GM19240 (cell line): ENCODE results near the gene UBXN6.

Source experiments
- DNase-seq: peaks from one replicate; pipeline ENCODE4 v3.0.0; 2011; ENCODE audit warnings: low spot score; ENCODE audit not compliant: insufficient read length

Gene UBXN6

DNA sequence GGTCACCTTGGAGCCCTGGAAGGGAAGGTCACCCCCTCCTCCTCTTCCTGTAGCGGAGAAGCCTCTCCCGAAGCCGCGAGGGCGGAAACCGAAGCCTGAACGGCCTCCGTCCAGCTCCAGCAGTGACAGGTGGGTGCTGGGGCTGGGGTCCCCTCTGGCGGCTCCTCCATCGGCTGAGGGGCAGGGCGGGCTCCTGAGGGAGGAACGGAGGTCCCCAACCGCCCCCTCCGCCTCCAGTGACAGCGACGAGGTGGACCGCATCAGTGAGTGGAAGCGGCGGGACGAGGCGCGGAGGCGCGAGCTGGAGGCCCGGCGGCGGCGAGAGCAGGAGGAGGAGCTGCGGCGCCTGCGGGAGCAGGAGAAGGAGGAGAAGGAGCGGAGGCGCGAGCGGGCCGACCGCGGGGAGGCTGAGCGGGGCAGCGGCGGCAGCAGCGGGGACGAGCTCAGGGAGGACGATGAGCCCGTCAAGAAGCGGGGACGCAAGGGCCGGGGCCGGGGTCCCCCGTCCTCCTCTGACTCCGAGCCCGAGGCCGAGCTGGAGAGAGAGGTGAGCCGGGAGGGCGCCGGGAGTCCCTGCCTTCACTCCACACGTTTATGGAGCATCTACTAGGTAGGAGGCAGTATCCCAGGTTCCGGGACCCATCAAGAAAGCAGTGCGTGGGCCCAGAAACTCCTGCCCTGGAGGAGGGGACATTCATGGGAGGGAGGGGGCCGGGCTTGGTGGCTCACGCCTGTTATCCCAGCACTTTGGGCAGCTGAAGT is 36.5 kb upstream of the UBXN6 start:
- no peak for DNase-seq

DNA sequence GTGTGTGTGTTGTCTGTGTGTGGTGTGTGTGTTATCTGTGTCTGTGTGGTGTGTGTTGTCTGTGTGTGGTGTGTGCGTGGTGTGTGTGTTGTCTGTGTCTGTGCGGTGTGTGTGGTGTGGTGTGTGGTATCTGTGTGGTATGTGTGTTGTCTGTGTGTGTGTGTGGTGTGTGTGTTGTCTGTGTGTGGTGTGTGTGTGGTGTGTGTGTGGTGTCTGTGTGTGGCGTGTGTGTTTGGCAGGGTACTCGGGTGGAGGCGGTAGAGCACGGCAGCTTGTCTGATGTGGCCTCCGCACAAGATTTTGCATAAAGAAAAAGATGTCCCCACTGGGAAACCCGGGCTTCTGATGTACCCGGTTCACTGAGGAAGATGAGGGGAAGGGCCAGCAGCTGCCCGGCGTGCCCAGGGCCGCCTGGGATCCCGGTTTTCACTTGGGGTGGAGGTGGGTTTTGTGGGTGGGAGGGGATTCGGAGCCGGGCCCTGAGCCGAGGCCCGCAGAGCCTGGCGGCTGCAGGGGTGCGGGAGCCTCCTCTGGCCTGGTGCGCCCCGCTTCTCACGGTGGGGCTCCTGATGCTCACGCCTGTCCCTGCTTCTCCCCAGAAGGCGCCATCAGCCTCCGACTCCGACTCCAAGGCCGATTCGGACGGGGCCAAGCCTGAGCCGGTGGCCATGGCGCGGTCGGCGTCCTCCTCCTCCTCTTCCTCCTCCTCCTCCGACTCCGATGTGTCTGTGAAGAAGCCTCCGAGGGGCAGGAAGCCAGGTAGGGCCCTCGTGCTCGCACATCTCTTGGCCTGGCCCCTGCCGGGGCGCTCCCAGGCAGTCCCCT is 35.7 kb upstream of the UBXN6 start:
- no peak for DNase-seq

DNA sequence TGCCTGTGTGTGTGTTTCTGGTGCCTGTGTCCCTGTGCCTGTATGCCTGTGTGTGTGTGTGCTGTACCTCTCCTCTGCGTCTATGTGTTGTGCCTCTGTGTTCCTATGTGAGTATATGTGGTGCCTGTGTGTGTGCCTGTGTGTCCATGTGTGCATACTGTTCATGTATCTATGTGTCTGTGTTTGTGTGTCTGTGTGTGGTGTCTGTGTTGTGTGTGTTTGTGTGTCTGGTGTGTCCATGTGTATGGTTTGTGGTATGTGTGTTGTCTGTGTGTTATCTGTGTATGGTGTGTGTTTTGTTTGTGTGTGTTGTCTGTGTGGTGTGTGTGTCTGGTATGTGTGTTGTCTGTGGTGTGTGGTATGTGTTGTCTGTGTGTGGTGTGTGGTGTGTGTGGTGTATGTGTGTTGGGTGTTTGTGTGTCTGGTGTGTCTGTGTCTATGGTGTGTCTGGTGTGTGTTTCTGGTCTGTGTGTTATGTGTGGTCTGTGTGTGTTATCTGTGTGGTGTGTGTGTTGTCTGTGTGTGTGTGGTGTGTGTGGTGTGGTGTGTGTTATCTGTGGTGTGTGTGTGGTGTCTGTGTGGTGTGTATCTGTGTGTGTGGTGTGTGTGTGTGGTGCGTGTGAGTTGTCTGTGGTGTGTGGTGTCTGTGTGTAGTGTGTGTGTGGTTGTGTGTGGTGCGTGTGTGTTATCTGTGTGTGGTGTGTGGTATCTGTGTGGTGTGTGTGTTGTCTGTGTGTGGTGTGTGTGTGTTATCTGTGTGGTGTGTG is 34.9 kb upstream of the UBXN6 start:
- DNase-seq = no peak

DNA sequence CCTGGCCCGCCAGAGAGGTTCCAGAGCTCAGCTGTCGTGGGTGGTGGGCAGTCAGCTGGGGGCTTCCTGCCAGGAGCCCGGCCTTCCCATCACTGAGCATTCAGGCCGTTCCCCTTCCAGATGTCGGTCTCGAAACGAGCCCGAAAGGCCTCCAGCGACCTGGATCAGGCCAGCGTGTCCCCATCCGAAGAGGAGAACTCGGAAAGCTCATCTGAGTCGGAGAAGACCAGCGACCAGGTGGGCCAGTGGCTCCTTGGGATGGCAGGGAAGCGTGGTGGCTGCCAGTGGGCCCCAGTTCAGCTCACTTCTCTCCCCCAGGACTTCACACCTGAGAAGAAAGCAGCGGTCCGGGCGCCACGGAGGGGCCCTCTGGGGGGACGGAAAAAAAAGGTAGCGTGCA is 33.9 kb upstream of the UBXN6 start:
- no peak for DNase-seq

DNA sequence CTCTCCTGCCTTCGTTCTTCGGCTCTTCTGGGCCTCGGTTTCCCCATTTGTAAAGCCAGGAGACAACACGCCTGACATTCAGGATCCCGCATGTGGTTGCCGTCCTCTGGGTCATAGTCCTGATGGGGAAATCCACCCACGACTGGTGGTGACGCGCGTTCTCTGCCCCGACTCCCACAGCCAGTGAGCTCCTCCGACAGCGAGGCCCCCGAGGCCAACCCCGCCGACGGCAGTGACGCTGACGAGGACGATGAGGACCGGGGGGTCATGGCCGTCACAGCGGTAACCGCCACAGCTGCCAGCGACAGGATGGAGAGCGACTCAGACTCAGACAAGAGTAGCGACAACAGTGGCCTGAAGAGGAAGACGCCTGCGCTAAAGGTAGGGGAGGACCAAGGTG is 30.9 kb upstream of the UBXN6 start:
- no peak for DNase-seq

DNA sequence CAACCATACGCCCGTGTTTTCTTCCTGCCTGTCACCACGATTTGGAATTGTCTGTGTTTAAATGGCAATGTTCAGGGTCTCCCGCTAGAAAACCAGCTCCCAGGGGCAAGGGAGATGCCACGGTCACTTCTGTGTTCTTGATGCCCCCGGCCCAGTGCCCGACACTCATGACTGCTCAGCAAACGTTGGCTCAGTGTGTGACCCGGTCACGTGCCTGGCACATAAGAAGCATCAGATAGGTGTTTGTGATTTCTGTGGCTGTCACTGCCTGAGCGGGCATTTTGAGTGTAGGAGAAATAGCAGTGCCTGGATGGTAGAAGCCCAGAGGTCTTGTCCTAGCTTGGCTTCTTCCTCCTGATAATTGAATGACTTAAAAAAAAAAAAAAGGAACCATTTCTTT is 30.0 kb upstream of the UBXN6 start:
- no peak for DNase-seq

DNA sequence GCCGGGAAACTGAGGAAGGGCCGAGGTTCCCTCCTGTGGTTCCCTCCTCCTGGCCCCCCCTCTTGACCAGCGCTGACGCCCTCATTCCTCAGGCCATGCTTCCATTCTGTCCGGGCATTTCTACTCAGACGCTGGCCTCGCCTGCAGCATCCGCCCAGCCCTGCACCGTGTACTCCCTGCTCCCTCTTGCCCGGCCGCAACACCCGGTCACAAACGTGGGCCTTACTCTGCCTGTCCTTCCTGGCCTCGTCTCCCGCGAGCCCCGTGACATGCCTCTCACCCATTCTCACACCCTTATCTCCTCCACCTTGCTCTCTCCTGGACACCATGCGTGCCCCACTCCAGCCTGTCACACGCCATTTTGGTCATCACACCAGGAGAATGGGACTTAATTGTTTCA is 25.8 kb upstream of the UBXN6 start:
- no peak for DNase-seq

DNA sequence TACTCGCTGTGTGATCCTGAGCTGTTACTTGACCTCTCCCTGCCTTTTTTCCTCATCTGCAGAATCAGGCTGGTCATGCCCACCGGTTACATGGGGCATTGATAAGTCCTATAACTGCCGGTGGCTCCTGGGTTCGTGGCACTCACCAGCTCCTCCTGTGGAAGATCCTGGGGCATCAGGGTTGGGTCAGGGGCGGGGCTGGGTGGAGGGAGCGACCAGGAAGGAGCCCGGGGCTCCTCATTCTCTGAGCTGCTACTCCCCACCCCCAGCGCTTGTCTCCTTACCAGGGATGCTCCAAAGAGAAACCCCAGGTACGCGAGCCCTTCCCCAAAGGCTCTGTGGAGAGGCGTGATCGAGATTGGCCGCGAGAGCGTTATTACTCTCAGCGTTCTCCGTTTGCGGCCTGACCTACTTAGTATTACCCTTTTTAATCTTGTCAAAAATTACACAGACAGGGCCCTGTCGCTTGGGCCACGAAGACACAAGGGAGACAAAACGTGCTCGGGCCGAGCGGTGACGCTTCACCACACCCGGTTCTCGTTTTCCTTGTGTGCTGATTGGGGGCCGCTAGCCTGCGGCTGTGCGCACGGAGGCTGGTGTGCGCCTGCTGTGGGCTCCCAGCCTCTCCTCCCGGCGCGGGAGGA is 25.2 kb upstream of the UBXN6 start:
- DNase-seq = no peak

DNA sequence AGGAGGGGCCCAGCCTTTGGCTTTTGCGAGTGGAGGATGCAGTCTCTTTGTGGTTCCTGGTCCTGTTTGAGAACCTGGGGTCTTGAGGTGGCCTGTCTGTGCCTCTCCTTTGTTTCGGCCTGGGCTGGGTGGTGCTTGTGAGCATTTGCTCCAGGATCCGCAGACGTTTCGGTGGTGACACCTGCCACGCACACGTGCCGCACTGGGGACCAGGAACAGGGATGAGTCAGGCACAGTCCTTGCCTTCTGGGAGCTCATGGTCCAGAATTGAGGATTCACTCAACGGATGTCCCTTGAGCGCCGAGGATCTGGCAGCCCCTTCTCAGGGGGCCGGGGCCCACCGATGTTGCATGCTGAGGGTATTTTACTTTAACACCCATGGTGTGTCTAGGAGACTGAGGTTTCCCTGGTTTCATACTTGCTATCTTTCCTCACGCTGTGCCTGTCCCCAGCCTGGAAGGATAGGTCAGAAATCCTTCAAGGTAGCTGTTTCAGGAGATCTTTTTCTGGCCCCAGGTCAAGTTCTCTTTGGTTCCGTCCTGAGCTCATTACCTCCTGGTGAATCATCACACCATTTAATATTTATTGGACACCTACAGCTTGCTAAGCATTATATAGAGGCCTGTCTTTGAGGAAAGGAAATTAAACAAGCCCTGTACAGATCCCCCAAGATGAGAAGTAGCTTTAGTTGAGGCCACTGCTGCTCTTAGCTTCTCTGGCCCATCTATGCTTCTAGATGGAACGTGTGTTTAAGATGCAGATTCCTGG is 19.6 kb upstream of the UBXN6 start:
- no peak for DNase-seq

DNA sequence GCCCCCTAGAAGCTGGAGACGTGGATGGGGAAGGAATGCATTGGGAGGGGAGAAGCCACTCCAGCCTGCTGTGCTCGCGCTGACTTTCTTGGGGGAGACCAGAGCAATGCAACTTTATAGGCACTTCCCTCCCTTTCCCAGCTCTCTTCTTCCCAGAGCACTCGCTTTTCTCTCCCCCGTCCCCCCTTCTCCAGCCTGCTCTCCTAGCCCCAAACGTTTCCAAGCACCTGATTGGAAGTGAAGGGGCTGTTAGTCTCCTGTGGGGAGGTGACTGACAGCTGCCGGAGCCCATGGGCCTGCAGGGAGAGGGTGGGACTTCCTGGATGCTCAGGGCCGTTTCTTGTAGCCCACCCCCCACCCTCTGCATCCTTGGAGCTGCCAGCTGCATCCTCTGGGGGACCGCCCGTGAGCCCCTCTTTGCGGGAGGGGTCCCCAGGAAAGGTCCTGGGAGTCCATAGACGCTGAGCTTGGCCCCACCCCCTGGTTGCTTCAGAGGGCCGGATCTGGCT is 17.0 kb upstream of the UBXN6 start:
- DNase-seq = peak; percentile 61

DNA sequence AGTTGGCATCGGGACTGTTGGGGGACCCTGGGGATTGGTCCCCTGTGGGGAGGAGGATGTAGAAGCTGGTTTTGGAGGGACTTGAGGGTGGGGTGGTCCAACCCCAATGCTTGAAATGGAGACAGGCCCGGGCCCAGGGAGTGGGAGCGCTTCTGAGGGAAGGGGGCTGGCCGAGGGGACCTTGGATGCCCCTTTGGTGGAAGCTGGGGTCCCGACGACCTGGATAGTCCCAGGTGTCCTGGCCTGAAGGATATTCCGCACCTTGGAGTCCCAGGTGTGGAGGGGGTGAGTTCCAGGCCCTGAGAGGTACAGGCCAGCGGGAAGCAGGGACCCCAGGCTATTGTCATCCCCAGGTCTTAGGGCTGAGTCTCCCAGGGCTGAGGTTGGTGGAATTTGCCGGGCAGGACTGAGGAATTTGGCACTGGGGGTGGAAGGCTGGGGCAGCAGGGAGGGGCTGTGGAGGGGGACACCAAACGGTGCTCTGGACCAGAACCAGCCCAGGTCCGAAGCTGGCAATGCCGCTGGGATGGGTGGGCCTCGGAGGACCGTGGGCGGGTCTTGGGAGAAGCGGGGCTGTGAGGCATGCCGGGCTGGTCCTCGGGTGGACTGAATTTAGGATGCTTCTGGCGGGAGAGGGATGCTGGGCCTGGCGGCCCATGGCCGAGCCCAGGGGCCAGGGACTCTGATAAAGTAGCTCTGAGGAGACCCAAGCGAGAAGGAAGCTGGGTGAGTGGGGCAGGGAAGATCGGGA is 16.3 kb upstream of the UBXN6 start:
- DNase-seq = peak; percentile 1

DNA sequence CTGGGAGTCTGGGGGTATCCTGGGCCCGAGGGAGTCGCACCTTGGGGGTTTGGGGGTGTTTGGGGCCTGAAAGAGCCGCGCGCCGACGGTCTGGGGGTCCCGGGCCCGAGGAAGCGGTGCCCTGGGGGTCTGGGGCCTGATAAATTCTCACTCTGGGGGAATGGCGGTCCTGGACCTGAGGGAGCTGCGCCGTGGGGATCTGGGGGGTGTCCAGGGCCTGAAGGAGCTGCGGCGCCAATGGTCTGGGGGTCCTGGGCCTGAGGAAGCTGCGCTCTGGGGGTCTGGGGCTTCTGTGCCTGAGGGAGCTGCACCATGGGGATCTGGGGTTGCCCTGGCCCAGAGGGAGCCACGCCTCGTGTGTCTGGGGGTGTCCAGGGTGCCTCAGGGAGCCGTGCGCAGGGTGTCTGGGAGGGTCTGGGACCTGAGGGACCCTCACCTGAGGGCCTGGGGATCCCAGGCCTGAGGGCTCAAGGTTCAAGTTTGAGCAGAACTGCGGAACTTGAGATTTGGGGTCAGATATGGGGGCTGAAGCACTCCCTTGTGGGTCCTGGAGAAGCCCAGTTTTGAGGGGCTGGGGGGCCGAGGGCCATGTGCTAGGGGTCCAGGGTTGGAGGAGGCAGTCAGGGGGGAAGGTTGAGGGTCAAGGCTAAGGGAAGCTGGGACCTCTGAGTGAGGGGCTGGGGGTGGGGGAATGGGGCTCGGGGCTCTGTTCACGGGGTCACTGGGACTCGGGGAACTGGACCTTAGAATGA is 15.6 kb upstream of the UBXN6 start:
- DNase-seq = peak; percentile 0

DNA sequence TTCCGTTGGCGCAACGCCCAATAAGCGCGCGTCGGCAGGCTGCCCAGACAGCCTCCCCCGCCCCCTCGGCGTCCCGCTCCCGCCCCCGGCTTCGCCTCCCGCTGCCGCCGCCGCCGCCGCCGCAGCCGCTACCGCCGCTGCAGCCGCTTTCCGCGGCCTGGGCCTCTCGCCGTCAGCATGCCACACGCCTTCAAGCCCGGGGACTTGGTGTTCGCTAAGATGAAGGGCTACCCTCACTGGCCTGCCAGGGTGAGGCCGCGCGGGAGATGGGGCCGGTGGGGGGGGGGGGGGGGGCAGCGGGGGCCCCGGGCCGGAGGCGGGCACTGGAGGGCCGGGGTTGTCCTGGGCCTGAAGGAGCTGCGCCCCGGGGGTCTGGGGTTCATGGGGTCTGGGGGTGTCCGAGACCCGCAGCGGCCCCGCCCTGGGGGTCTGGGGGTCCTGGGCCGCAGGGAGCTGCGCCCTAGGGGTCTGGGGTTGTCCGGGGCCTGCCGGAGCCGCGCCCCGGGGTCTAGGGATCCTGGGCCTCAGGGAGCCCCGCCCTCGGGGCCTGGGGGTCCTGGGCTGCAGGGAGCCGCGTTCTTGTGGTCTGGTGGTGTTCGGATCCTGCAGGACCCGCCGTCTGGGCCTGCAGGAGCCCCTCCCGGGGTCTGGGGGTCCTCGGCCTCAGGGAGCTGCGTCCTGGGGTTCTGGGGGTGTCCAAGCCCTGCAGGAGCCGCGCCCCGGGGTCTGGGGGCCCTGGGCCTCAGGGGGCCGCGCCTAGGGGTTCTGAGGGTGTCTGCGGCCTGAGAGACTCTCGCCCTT is 14.8 kb upstream of the UBXN6 start, which contains the start of gene HDGFL2:
Gene HDGFL2 (plus strand): TSS at position 124 of the 801 bp plus-strand sequence. CDS start 54 bp downstream, at position 178.
- DNase-seq = no peak

DNA sequence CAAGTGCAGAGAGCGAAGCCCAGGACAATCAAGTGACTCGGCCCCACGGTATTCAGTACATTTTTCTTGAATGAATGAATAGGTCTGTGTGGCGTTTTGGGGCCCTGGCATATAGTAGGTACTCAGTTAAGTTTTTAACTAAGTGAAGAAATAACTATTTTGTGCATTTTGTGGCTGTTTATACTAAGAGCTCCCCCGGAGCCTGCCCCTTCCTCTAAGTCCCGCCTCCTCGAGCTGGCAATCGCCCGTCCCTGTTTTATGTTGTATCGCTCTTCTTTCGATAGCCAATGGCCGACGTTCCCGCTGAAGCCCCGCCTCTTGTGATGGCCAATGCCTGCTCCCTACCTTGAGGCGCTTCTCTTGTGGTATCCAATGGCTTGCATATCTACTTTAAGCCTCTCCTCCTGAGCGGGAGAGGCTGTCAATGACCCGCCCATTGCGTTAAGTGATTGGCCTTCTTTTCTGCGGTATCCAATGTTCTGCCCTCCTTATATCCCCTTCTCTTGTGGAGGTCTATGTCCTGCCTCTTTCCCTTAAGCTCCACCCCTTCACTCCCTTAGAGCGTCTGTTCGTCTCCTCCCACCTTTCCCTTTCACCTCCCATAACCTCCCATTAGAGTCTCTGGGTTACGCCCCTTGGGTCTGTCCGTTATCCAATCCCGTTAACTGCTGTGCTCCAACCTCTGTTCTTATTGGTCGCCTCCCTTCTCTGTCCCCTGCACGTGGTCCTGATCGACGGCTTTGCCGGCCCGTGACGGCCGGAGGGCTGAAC is 14.0 kb upstream of the UBXN6 start:
- DNase-seq = peak; percentile 96

DNA sequence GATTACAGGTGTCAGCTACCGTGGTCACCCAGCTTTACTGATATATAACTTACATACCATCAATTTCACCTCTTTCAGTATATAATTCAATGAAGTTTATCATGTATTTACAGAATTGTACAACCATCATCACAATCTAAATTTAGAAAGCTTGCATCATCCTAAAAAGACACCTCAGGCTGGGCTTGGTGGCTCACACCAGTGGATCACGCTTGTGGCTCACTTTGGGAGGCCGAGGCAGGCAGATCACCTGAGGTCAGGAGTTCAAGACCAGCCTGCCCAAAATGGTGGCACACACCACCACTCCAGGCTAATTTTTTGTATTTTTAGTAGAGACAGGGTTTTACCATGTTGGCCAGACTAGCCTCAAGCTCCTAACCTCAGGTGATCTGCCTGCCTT is 10.2 kb upstream of the UBXN6 start:
- DNase-seq = no peak

DNA sequence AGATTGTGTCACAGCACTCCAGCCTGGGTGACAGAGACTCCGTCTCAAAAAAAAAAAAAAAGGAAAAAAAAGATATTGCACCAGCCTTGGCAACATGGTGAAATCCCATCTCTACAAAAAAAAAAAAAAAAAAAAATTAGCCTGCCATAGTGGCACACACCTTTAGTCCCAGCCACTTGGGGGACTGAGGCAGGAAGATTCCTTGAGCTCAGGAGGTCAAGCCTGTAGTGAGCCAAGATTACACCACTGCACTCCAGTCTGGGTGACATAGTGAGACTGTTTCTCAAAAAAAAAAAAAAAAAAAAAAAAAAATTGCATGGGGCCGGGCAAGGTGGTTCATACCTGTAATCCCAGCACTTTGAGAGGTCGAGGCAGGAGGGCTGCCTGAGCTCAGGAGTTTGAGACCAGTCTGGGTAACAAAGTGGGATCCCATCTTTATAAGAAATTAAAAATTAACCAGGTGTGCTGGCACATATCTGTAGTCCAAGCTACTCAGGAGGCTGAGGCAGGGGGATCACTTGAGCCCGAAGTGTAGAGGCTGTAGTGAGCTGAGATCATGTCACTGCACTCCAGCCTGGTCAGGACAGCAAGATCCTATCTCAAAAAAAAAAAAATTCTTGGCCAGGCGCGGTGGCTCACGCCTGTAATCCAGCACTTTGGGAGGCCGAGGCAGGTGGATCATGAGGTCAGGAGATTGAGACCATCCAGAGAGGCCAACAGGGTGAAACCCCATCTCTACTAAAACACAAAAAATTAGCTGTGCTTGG is 7.4 kb upstream of the UBXN6 start:
- DNase-seq = no peak
